Measurements from ENCODE around the gene CCDC201.

- TF ChIP-seq, protein P1, sequence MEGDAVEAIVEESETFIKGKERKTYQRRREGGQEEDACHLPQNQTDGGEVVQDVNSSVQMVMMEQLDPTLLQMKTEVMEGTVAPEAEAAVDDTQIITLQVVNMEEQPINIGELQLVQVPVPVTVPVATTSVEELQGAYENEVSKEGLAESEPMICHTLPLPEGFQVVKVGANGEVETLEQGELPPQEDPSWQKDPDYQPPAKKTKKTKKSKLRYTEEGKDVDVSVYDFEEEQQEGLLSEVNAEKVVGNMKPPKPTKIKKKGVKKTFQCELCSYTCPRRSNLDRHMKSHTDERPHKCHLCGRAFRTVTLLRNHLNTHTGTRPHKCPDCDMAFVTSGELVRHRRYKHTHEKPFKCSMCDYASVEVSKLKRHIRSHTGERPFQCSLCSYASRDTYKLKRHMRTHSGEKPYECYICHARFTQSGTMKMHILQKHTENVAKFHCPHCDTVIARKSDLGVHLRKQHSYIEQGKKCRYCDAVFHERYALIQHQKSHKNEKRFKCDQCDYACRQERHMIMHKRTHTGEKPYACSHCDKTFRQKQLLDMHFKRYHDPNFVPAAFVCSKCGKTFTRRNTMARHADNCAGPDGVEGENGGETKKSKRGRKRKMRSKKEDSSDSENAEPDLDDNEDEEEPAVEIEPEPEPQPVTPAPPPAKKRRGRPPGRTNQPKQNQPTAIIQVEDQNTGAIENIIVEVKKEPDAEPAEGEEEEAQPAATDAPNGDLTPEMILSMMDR (IDR thresholded peaks at IDR 0.05; ENCODE audit: insufficient read depth, low read length, poor library complexity, severe bottlenecking), result no peak
- no peak for TF ChIP-seq EZH2phosphoT487 (conservative IDR thresholded peaks at IDR 0.05; ENCODE audit: low read length)
These were observed 36.7 kb upstream of the CCDC201 start for GRCh38 chr7:45909561-45909960.
